ENCODE data around the gene PLXNA2.

Gene PLXNA2

GRCh38 chr1:208149776-208150514 is 94.2 kb downstream of the PLXNA2 start:
- FAIRE-seq, result no peak
- no peak for DNase-seq (ENCODE audit: insufficient read length, low spot score)
- TF ChIP-seq SPI1 (IDR thresholded peaks at IDR 0.05; ENCODE audit: low read depth, low read length) (no peak), TAF1 (IDR thresholded peaks at IDR 0.05; ENCODE audit: low read depth, low read length) (no peak), PAX5 (IDR thresholded peaks at IDR 0.05; ENCODE audit: insufficient read depth, low read length, severe bottlenecking) (no peak), POU2F2 (IDR thresholded peaks at IDR 0.05; ENCODE audit: low read depth, low read length) (no peak), POLR2A (IDR thresholded peaks at IDR 0.05; ENCODE audit: low read depth, low read length) (no peak), POLR2AphosphoS5 (IDR thresholded peaks at IDR 0.05; ENCODE audit: low read depth, low read length) (no peak)

- TF ChIP-seq TAF1 (IDR thresholded peaks at IDR 0.05; ENCODE audit: low read depth, low read length), result no peak
- FAIRE-seq, result peak; percentile 91
- no peak for DNase-seq (ENCODE audit: insufficient read length, low spot score)
These were observed 95.0 kb downstream of the PLXNA2 start for GRCh38 chr1:208149213-208149612.

GRCh38 chr1:208148380-208148779 is 95.8 kb downstream of the PLXNA2 start:
- DNase-seq (ENCODE audit: insufficient read length, low spot score) (no peak), FAIRE-seq (no peak)
- no peak for TF ChIP-seq POLR2AphosphoS5 (IDR thresholded peaks at IDR 0.05; ENCODE audit: low read depth, low read length)
- no peak for TF ChIP-seq TAF1 (IDR thresholded peaks at IDR 0.05; ENCODE audit: low read depth, low read length)
- no peak for TF ChIP-seq PAX5 (IDR thresholded peaks at IDR 0.05; ENCODE audit: insufficient read depth, low read length, severe bottlenecking)
- no peak for TF ChIP-seq POLR2A (IDR thresholded peaks at IDR 0.05; ENCODE audit: low read depth, low read length)
- no peak for TF ChIP-seq POU2F2 (IDR thresholded peaks at IDR 0.05; ENCODE audit: low read depth, low read length)
- TF ChIP-seq SPI1 (IDR thresholded peaks at IDR 0.05; ENCODE audit: low read depth, low read length), result no peak

GRCh38 chr1:208146650-208147049 is 97.5 kb downstream of the PLXNA2 start:
- DNase-seq (ENCODE audit: insufficient read length, low spot score) (no peak), FAIRE-seq (no peak)
- TF ChIP-seq POLR2A (IDR thresholded peaks at IDR 0.05; ENCODE audit: low read depth, low read length) (no peak), POU2F2 (IDR thresholded peaks at IDR 0.05; ENCODE audit: low read depth, low read length) (no peak), TAF1 (IDR thresholded peaks at IDR 0.05; ENCODE audit: low read depth, low read length) (no peak), POLR2AphosphoS5 (IDR thresholded peaks at IDR 0.05; ENCODE audit: low read depth, low read length) (no peak), SPI1 (IDR thresholded peaks at IDR 0.05; ENCODE audit: low read depth, low read length) (no peak), PAX5 (IDR thresholded peaks at IDR 0.05; ENCODE audit: insufficient read depth, low read length, severe bottlenecking) (no peak)

- no peak for FAIRE-seq
- no peak for DNase-seq (ENCODE audit: insufficient read length, low spot score)
- TF ChIP-seq PAX5 (IDR thresholded peaks at IDR 0.05; ENCODE audit: insufficient read depth, low read length, severe bottlenecking), result no peak
- no peak for TF ChIP-seq POLR2A (IDR thresholded peaks at IDR 0.05; ENCODE audit: low read depth, low read length)
- TF ChIP-seq SPI1 (IDR thresholded peaks at IDR 0.05; ENCODE audit: low read depth, low read length), result no peak
- no peak for TF ChIP-seq POU2F2 (IDR thresholded peaks at IDR 0.05; ENCODE audit: low read depth, low read length)
- TF ChIP-seq TAF1 (IDR thresholded peaks at IDR 0.05; ENCODE audit: low read depth, low read length), result no peak
- no peak for TF ChIP-seq POLR2AphosphoS5 (IDR thresholded peaks at IDR 0.05; ENCODE audit: low read depth, low read length)
These were observed 99.0 kb downstream of the PLXNA2 start for GRCh38 chr1:208145167-208145566.

- FAIRE-seq (no peak), DNase-seq (ENCODE audit: insufficient read length, low spot score) (no peak)
- TF ChIP-seq PAX5 (IDR thresholded peaks at IDR 0.05; ENCODE audit: insufficient read depth, low read length, severe bottlenecking) (no peak), SPI1 (IDR thresholded peaks at IDR 0.05; ENCODE audit: low read depth, low read length) (no peak), POLR2A (IDR thresholded peaks at IDR 0.05; ENCODE audit: low read depth, low read length) (no peak), POU2F2 (IDR thresholded peaks at IDR 0.05; ENCODE audit: low read depth, low read length) (no peak), TAF1 (IDR thresholded peaks at IDR 0.05; ENCODE audit: low read depth, low read length) (no peak), POLR2AphosphoS5 (IDR thresholded peaks at IDR 0.05; ENCODE audit: low read depth, low read length) (no peak)
These were observed 101.4 kb downstream of the PLXNA2 start for GRCh38 chr1:208142590-208143382.

- FAIRE-seq (no peak), DNase-seq (ENCODE audit: insufficient read length, low spot score) (no peak)
- no peak for TF ChIP-seq PAX5 (IDR thresholded peaks at IDR 0.05; ENCODE audit: insufficient read depth, low read length, severe bottlenecking)
- no peak for TF ChIP-seq POLR2AphosphoS5 (IDR thresholded peaks at IDR 0.05; ENCODE audit: low read depth, low read length)
- no peak for TF ChIP-seq TAF1 (IDR thresholded peaks at IDR 0.05; ENCODE audit: low read depth, low read length)
- TF ChIP-seq POLR2A (IDR thresholded peaks at IDR 0.05; ENCODE audit: low read depth, low read length), result no peak
- no peak for TF ChIP-seq SPI1 (IDR thresholded peaks at IDR 0.05; ENCODE audit: low read depth, low read length)
- no peak for TF ChIP-seq POU2F2 (IDR thresholded peaks at IDR 0.05; ENCODE audit: low read depth, low read length)
These were observed 102.5 kb downstream of the PLXNA2 start for GRCh38 chr1:208141610-208142192.

- DNase-seq (ENCODE audit: insufficient read length, low spot score), result no peak
- no peak for TF ChIP-seq POLR2A (IDR thresholded peaks at IDR 0.05; ENCODE audit: low read depth, low read length)
- TF ChIP-seq POU2F2 (IDR thresholded peaks at IDR 0.05; ENCODE audit: low read depth, low read length), result no peak
- TF ChIP-seq PAX5 (IDR thresholded peaks at IDR 0.05; ENCODE audit: insufficient read depth, low read length, severe bottlenecking), result no peak
- no peak for TF ChIP-seq POLR2AphosphoS5 (IDR thresholded peaks at IDR 0.05; ENCODE audit: low read depth, low read length)
- TF ChIP-seq SPI1 (IDR thresholded peaks at IDR 0.05; ENCODE audit: low read depth, low read length), result no peak
- TF ChIP-seq TAF1 (IDR thresholded peaks at IDR 0.05; ENCODE audit: low read depth, low read length), result no peak
- FAIRE-seq, result no peak
These were observed 104.6 kb downstream of the PLXNA2 start for GRCh38 chr1:208139434-208140045.

GRCh38 chr1:208137193-208137592 is 107.0 kb downstream of the PLXNA2 start:
- TF ChIP-seq POU2F2 (IDR thresholded peaks at IDR 0.05; ENCODE audit: low read depth, low read length) (no peak), TAF1 (IDR thresholded peaks at IDR 0.05; ENCODE audit: low read depth, low read length) (no peak), SPI1 (IDR thresholded peaks at IDR 0.05; ENCODE audit: low read depth, low read length) (no peak), POLR2A (IDR thresholded peaks at IDR 0.05; ENCODE audit: low read depth, low read length) (no peak), PAX5 (IDR thresholded peaks at IDR 0.05; ENCODE audit: insufficient read depth, low read length, severe bottlenecking) (no peak), POLR2AphosphoS5 (IDR thresholded peaks at IDR 0.05; ENCODE audit: low read depth, low read length) (no peak)
- FAIRE-seq (no peak), DNase-seq (ENCODE audit: insufficient read length, low spot score) (no peak)

Measured in GM12891 (cell line).